HG03558 (cell line): ENCODE measurements around the gene AMPD3.
A peak's percentile ranks its signal among the peaks of the same experiment; 100 is the strongest.

ENCODE experiments used
- ATAC-seq: cut with Tn5 transposase; IDR thresholded peaks from one replicate; pipeline ENCODE4 v1.9.1; 2021; ENCODE audit warnings: moderate number of reproducible peaks; ENCODE audit not compliant: unreplicated experiment; ENCODE audit errors: extremely low read depth

AMPD3 gene

GRCh38 chr11:10526974-10527918 is 72.2 kb downstream of the AMPD3 start:
- ATAC-seq = peak; percentile 75

GRCh38 chr11:10528121-10528520 is 73.1 kb downstream of the AMPD3 start:
- ATAC-seq = no peak

GRCh38 chr11:10529279-10529678 is 74.2 kb downstream of the AMPD3 start:
- no peak for ATAC-seq

GRCh38 chr11:10532526-10532925 is 77.5 kb downstream of the AMPD3 start:
- ATAC-seq = no peak

GRCh38 chr11:10533323-10533722 is 78.3 kb downstream of the AMPD3 start:
- no peak for ATAC-seq

GRCh38 chr11:10534316-10534715 is 79.3 kb downstream of the AMPD3 start:
- no peak for ATAC-seq

GRCh38 chr11:10537600-10537999 is 82.5 kb downstream of the AMPD3 start:
- ATAC-seq = no peak

- ATAC-seq = no peak
These were observed 83.9 kb downstream of the AMPD3 start for GRCh38 chr11:10538924-10539323.

GRCh38 chr11:10539339-10539738 is 84.3 kb downstream of the AMPD3 start:
- ATAC-seq = no peak

GRCh38 chr11:10540546-10540914 is 85.5 kb downstream of the AMPD3 start:
- ATAC-seq = no peak

- ATAC-seq = peak; percentile 97
These were observed 86.0 kb downstream of the AMPD3 start, which contains the start of gene RNF141 for GRCh38 chr11:10540915-10541560. TSS of gene RNF141 (minus strand) at chr11:10541187. CDS start at chr11:10534158, 7,029 bp downstream.

- ATAC-seq = no peak
These were observed 86.5 kb downstream of the AMPD3 start for GRCh38 chr11:10541561-10541930.

GRCh38 chr11:10542776-10543175 is 87.7 kb downstream of the AMPD3 start:
- no peak for ATAC-seq

- no peak for ATAC-seq
These were observed 88.7 kb downstream of the AMPD3 start for GRCh38 chr11:10543782-10544181.

GRCh38 chr11:10544491-10545465 is 89.7 kb downstream of the AMPD3 start:
- no peak for ATAC-seq

GRCh38 chr11:10550503-10551289 is 95.6 kb downstream of the AMPD3 start:
- no peak for ATAC-seq

GRCh38 chr11:10551290-10551592 is 96.2 kb downstream of the AMPD3 start:
- no peak for ATAC-seq

- no peak for ATAC-seq
These were observed 96.8 kb downstream of the AMPD3 start for GRCh38 chr11:10551845-10552352.

GRCh38 chr11:10556590-10556989 is 101.5 kb downstream of the AMPD3 start:
- ATAC-seq = no peak
